Smooth muscle cell (in vitro differentiated cells): ENCODE data around the gene C1orf105. TPM values are rescaled to one million over a fixed set of nuclear protein-coding genes. Genes with fewer than 3 reads are reported as not detected.
A peak's percentile ranks its signal among the peaks of the same experiment; 100 is the strongest.

Experiments used
- DNase-seq: peaks from one replicate; lab custom pipeline; 2025; ENCODE audit not compliant: unreplicated experiment; lab: John Stamatoyannopoulos, UW
- H2AFZ ChIP-seq: fragments of 200-600 bp; sonication (generic); 2 replicates; pipeline ENCODE4 v1.6.0; 2016; ENCODE audit warnings: antibody characterized with exemption, low read depth, mild to moderate bottlenecking
- H3F3A ChIP-seq: fragments of 200-600 bp; sonication (generic); 2 replicates; pipeline ENCODE4 v1.6.0; 2017; ENCODE audit warnings: antibody characterized with exemption, low read depth
- H3K27ac ChIP-seq: fragments of 200-600 bp; sonication (generic); 2 replicates; pipeline ENCODE4 v1.5.1; 2016; ENCODE audit warnings: low read depth, mild to moderate bottlenecking
- H3K27me3 ChIP-seq: fragments of 200-600 bp; sonication (generic); 2 replicates; pipeline ENCODE4 v1.6.1; 2016; ENCODE audit warnings: low read depth, mild to moderate bottlenecking
- H3K36me3 ChIP-seq: fragments of 200-600 bp; sonication (generic); 2 replicates; pipeline ENCODE4 v1.5.1; 2016; ENCODE audit warnings: low read depth
- H3K4me1 ChIP-seq: fragments of 200-600 bp; sonication (generic); 2 replicates; pipeline ENCODE4 v1.5.1; 2016; ENCODE audit warnings: low read depth
- H3K4me2 ChIP-seq: fragments of 200-600 bp; sonication (generic); 2 replicates; pipeline ENCODE4 v1.6.0; 2016; ENCODE audit warnings: mild to moderate bottlenecking
- H3K4me3 ChIP-seq: fragments of 200-600 bp; sonication (generic); 2 replicates; pipeline ENCODE4 v1.5.1; 2016; ENCODE audit warnings: mild to moderate bottlenecking
- H3K79me2 ChIP-seq: fragments of 200-600 bp; sonication (generic); 2 replicates; pipeline ENCODE4 v1.6.0; 2016; ENCODE audit warnings: low read depth, mild to moderate bottlenecking
- H3K9ac ChIP-seq: fragments of 200-600 bp; sonication (generic); 2 replicates; pipeline ENCODE4 v1.6.0; 2016; ENCODE audit warnings: low read depth
- H3K9me3 ChIP-seq: fragments of 200-600 bp; sonication (generic); replicated peaks from 2 replicates; pipeline ENCODE4 v1.5.1; 2016; ENCODE audit warnings: low read depth
- H4K20me1 ChIP-seq: fragments of 200-600 bp; sonication (generic); 2 replicates; pipeline ENCODE4 v1.6.0; 2016; ENCODE audit warnings: low read depth
- WGBS: methylation state at CpG from one replicate; pipeline ENCODE4 v1.1.7; 2016; ENCODE audit warnings: low lambda C conversion rate; 5-methylcytosine and 5-hydroxymethylcytosine counted together
- polyA plus RNA-seq: library from polyadenylated mRNA; unstranded; fragments of >200 nt; fragmentation: Nextera tagmentation; extraction: Ambion mirVana; gene quantifications from 2 replicates; pipeline ENCODE4 v1.2.1, GENCODE V29; 2016
- total RNA-seq: library from RNA; depleted of rRNA; stranded (reverse); fragments of >200 nt; gene quantifications from 2 replicates; pipeline ENCODE4 v1.2.3, GENCODE V29; 2014
- TF ChIP-seq, protein P1 (sequence below): fragments of 200-600 bp; sonication (generic); IDR thresholded peaks from 2 replicates; pipeline ENCODE4 v1.5.1; 2017; ENCODE audit warnings: borderline replicate concordance, mild to moderate bottlenecking, antibody characterized with exemption; ENCODE audit not compliant: insufficient read depth, poor library complexity, severe bottlenecking

C1orf105 gene
- total and polyA plus RNA-seq, 2 experiments from 2014 or later, result not detected

DNA sequence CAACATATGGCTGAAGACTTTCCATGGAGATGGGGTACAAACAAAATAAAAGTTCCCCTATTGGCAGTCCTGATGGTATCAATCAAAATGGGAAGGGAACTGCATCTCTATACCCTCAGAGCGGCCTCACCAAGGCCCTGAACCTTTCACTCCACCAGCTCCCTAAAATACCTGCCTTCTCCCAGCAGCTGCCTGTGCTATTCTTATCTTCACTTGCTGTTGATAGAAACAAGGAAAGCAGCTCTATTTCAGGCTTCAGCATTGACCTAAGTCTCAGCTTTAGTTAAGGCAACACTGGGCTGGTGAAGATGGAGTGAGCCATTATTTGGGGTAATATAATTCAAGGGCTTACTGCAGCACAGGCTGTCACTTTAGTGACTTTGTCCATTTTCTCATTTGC, 45.1 kb downstream of the C1orf105 start:
- DNase-seq, result no peak
- no peaks in the 10 kb centered on the region for H3K9me3 ChIP-seq
- H3K36me3 ChIP-seq, result no peaks in the 10 kb centered on the region
- no peak overlapping the region for H2AFZ ChIP-seq
- H3K4me3 ChIP-seq, result no peak overlapping the region
- TF ChIP-seq, protein P1, sequence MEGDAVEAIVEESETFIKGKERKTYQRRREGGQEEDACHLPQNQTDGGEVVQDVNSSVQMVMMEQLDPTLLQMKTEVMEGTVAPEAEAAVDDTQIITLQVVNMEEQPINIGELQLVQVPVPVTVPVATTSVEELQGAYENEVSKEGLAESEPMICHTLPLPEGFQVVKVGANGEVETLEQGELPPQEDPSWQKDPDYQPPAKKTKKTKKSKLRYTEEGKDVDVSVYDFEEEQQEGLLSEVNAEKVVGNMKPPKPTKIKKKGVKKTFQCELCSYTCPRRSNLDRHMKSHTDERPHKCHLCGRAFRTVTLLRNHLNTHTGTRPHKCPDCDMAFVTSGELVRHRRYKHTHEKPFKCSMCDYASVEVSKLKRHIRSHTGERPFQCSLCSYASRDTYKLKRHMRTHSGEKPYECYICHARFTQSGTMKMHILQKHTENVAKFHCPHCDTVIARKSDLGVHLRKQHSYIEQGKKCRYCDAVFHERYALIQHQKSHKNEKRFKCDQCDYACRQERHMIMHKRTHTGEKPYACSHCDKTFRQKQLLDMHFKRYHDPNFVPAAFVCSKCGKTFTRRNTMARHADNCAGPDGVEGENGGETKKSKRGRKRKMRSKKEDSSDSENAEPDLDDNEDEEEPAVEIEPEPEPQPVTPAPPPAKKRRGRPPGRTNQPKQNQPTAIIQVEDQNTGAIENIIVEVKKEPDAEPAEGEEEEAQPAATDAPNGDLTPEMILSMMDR, result no peak
- WGBS, result 100% methylated on average over 1 of the region's 1 CpG
- no peak overlapping the region for H3K27ac ChIP-seq
- no peaks in the 10 kb centered on the region for H4K20me1 ChIP-seq
- no peaks in the 10 kb centered on the region for H3K27me3 ChIP-seq
- H3K79me2 ChIP-seq, result no peaks in the 10 kb centered on the region
- no peak overlapping the region for H3K9ac ChIP-seq
- H3K4me1 ChIP-seq, result peaks cover 27% of the 10 kb centered on the region
- peaks cover 5% of the 10 kb centered on the region for H3F3A ChIP-seq
- H3K4me2 ChIP-seq, result no peak overlapping the region

DNA sequence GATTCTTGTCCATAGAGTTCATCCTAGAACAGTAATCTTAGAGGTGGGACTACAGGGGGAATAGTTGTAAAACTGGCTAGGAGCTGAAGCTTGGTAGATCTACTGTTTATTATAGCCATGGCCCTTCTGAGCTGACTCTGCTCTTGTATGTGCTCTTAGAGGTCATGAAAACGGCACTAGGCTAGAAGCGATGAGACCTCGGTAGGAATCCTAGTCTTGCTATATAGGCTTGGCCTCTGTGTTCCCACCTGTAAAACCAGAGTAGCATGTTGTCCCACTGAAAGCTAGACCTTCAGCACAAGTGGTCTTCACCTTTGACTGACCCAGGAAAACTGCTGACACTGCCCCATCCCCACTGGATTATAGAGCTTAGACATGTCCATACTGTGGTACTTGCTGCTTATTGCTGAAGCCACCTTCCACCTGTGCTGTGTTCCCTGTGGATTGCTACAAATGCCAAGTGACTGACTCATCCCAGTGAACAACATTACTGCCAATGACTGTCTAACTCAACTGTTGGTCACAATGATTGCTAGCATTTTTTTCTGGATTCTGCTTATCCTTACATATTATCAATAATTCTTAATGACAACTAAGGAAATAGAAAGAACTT, 46.4 kb downstream of the C1orf105 start:
- Histone ChIP-seq H3K9ac (no peak overlapping the region), H3K27me3 (no peaks in the 10 kb centered on the region), H3K36me3 (no peaks in the 10 kb centered on the region), H2AFZ (no peak overlapping the region), H3K4me1 (peaks cover 14% of the 10 kb centered on the region), H3K9me3 (no peaks in the 10 kb centered on the region), H3K4me2 (no peak overlapping the region), H3K4me3 (no peak overlapping the region), H3F3A (no peaks in the 10 kb centered on the region), H3K79me2 (no peaks in the 10 kb centered on the region), H4K20me1 (no peaks in the 10 kb centered on the region), H3K27ac (no peak overlapping the region)
- DNase-seq, result no peak
- 100% methylated on average over 3 of the region's 3 CpGs for WGBS
- TF ChIP-seq, protein P1, result no peak

DNA sequence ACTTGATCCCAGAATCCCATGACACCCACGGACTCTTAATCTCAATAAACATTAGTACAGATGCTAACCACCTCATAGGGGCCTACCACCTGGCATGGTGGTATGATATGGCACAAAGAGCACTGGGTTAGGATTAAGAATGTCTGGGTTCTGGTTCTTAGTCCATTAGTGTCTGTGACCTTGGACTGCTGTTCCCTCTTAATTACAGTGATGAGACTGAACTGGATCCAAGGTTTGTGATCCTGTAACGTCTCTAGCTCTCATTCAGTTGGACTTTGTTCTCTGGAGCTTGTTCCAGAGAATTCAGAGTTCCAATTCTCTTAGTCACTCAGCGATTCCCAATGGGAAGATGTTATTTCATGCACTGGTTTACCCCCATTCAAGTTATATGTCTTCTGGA, 47.0 kb downstream of the C1orf105 start:
- no peak for DNase-seq
- Histone ChIP-seq H3K27me3 (no peaks in the 10 kb centered on the region), H3K79me2 (no peaks in the 10 kb centered on the region), H3K4me2 (peak overlapping the region; percentile 9), H3K4me1 (peaks cover 10% of the 10 kb centered on the region), H3K9me3 (no peaks in the 10 kb centered on the region), H3K27ac (no peak overlapping the region), H3K36me3 (no peaks in the 10 kb centered on the region), H3K9ac (no peak overlapping the region), H4K20me1 (no peaks in the 10 kb centered on the region), H2AFZ (no peak overlapping the region), H3F3A (no peaks in the 10 kb centered on the region), H3K4me3 (no peak overlapping the region)
- WGBS, result 61% methylated on average over 3 of the region's 3 CpGs
- TF ChIP-seq, protein P1, result no peak

DNA sequence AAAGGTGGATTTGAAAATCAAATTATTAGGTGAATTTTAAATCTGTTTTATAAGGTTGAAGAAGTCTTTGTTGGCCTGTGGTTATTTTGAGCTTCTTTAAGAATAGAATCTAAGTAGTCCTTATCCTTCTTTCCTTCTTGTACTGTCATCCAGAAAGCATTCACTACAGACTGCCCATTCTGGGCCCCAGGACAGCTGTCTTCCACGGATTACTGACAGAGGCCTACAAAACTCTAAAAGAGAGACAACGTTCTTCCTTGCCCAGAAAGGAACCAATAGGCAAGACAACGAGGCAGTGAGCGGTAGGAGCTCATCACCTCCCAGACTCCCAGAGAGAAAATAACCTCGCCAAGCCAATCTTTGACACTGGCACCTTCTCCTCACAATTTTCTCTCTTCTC, 47.8 kb downstream of the C1orf105 start:
- no peaks in the 10 kb centered on the region for H3K9me3 ChIP-seq
- H3K9ac ChIP-seq, result no peak overlapping the region
- H3K79me2 ChIP-seq, result no peaks in the 10 kb centered on the region
- no peaks in the 10 kb centered on the region for H3K27me3 ChIP-seq
- H3K36me3 ChIP-seq, result no peaks in the 10 kb centered on the region
- H3K4me2 ChIP-seq, result peak overlapping the region; percentile 9
- H3K4me1 ChIP-seq, result peaks cover 10% of the 10 kb centered on the region
- H2AFZ ChIP-seq, result peak overlapping the region; percentile 93
- no peak for DNase-seq
- peak overlapping the region; percentile 50 for H3K27ac ChIP-seq
- no peak overlapping the region for H3K4me3 ChIP-seq
- no peaks in the 10 kb centered on the region for H3F3A ChIP-seq
- WGBS, result 50% methylated on average over 5 of the region's 5 CpGs
- TF ChIP-seq, protein P1, result no peak
- H4K20me1 ChIP-seq, result no peaks in the 10 kb centered on the region
